ENCODE results near the gene DGKD.

DGKD gene

DNA sequence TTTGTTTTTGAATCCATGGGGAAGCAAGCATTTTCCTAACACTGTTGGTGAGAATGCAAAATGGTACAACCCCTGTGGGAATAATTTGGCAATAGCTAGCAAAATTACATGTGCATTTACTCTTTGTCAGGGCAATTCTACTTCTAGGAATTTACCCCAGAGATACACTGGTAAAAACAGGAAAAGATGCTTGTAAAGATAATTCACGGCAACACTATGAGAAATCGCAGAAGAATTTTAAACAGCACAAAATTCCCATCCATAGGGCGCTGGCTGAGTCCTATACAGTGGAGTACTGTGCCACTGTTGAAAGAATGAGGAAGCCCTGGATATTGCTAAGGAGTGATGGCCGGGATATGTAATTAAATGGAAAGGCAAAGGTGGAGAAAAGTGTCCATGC, 75.8 kb downstream of the DGKD start:
- H3K4me3 ChIP-seq (IDR thresholded peaks at IDR 0.05; ENCODE audit: insufficient read depth, low read depth, low read length): no peak overlapping the region
- H3K79me2 ChIP-seq (ENCODE audit: insufficient read depth, low read depth): no peaks in the 10 kb centered on the region
- no peak overlapping the region for H3K9ac ChIP-seq
- H4K20me1 ChIP-seq (ENCODE audit: insufficient read depth): no peaks in the 10 kb centered on the region
- H3K4me1 ChIP-seq (ENCODE audit: low read depth, poor library complexity, severe bottlenecking): no peaks in the 10 kb centered on the region
- H3K4me2 ChIP-seq: no peak overlapping the region
- H3K36me3 ChIP-seq (ENCODE audit: insufficient read depth): no peaks in the 10 kb centered on the region
- H3K27me3 ChIP-seq (ENCODE audit: insufficient read depth, low read depth): no peaks in the 10 kb centered on the region
- no peak overlapping the region for H2AFZ ChIP-seq (ENCODE audit: low read depth)
- TF ChIP-seq, protein P1, sequence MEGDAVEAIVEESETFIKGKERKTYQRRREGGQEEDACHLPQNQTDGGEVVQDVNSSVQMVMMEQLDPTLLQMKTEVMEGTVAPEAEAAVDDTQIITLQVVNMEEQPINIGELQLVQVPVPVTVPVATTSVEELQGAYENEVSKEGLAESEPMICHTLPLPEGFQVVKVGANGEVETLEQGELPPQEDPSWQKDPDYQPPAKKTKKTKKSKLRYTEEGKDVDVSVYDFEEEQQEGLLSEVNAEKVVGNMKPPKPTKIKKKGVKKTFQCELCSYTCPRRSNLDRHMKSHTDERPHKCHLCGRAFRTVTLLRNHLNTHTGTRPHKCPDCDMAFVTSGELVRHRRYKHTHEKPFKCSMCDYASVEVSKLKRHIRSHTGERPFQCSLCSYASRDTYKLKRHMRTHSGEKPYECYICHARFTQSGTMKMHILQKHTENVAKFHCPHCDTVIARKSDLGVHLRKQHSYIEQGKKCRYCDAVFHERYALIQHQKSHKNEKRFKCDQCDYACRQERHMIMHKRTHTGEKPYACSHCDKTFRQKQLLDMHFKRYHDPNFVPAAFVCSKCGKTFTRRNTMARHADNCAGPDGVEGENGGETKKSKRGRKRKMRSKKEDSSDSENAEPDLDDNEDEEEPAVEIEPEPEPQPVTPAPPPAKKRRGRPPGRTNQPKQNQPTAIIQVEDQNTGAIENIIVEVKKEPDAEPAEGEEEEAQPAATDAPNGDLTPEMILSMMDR (conservative IDR thresholded peaks at IDR 0.05; ENCODE audit: low read depth, low read length): no peak
- no peak overlapping the region for H3K27ac ChIP-seq

DNA sequence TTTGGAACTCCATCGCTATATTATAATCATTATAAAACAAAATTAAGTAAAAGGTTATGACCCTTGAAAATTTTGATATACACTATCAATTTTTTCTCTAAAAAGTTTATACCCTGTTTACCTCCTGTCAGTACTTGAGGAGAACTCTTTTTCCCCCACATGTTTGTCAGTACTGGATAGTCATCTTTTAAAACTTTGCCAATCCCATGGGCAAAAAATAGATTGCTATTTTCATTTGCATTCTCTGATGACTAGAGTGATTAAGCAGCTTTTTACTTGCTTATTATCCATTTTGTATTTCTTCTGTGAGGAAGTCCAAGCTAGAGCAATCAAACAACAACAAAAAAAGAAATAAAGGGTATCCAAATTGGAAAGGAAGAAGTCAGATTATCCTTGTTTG, 76.4 kb downstream of the DGKD start:
- no peaks in the 10 kb centered on the region for H3K4me1 ChIP-seq (ENCODE audit: low read depth, poor library complexity, severe bottlenecking)
- no peak overlapping the region for H3K4me2 ChIP-seq
- TF ChIP-seq, protein P1 (conservative IDR thresholded peaks at IDR 0.05; ENCODE audit: low read depth, low read length): no peak
- no peaks in the 10 kb centered on the region for H4K20me1 ChIP-seq (ENCODE audit: insufficient read depth)
- H3K27ac ChIP-seq: no peak overlapping the region
- no peak overlapping the region for H3K4me3 ChIP-seq (IDR thresholded peaks at IDR 0.05; ENCODE audit: insufficient read depth, low read depth, low read length)
- no peak overlapping the region for H3K9ac ChIP-seq
- no peaks in the 10 kb centered on the region for H3K27me3 ChIP-seq (ENCODE audit: insufficient read depth, low read depth)
- H3K79me2 ChIP-seq (ENCODE audit: insufficient read depth, low read depth): no peaks in the 10 kb centered on the region
- H3K36me3 ChIP-seq (ENCODE audit: insufficient read depth): no peaks in the 10 kb centered on the region
- no peak overlapping the region for H2AFZ ChIP-seq (ENCODE audit: low read depth)

DNA sequence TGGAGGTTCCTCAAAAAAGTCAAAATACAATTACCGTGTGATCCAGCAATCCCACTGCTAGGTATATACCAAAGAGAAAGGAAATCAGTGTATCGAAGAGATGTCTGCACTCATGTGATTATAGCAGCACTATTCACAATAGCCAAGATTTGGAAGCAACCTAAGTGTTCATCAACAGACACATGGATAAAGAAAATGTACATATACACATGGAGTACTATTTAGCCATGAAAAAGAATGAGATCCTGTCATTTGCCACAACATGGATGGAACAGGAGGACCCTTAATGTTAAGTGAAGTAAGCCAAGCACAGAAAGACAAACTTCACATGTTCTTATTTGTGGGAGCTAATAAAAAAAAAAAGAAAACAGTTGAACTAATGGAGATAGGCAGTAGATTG, 78.7 kb downstream of the DGKD start:
- H3K27me3 ChIP-seq (ENCODE audit: insufficient read depth, low read depth): no peaks in the 10 kb centered on the region
- H3K27ac ChIP-seq: no peak overlapping the region
- TF ChIP-seq, protein P1 (conservative IDR thresholded peaks at IDR 0.05; ENCODE audit: low read depth, low read length): no peak
- H2AFZ ChIP-seq (ENCODE audit: low read depth): no peak overlapping the region
- no peaks in the 10 kb centered on the region for H3K36me3 ChIP-seq (ENCODE audit: insufficient read depth)
- H3K9ac ChIP-seq: no peak overlapping the region
- H3K79me2 ChIP-seq (ENCODE audit: insufficient read depth, low read depth): no peaks in the 10 kb centered on the region
- no peaks in the 10 kb centered on the region for H3K4me1 ChIP-seq (ENCODE audit: low read depth, poor library complexity, severe bottlenecking)
- H4K20me1 ChIP-seq (ENCODE audit: insufficient read depth): no peaks in the 10 kb centered on the region
- H3K4me3 ChIP-seq (IDR thresholded peaks at IDR 0.05; ENCODE audit: insufficient read depth, low read depth, low read length): no peak overlapping the region
- H3K4me2 ChIP-seq: no peak overlapping the region

DNA sequence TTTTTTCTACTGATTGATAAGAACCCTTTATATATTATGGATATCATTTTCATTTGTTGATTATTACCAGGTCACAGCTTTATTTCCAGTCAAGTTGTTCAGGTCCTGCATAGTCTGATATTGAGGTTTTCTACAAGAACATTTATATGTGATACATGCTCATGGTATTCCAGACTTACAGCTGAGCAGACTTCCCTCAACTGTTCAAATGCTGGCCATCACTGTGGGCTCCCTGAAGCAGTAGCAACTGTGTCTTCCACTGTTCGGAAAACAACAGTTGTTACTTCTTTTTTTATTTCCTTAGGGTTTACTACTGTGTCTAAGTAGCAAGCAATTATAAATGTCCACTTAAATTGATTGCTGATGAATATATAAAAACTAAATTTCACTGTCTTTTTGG, 79.5 kb downstream of the DGKD start:
- H3K4me2 ChIP-seq: no peak overlapping the region
- no peak overlapping the region for H3K27ac ChIP-seq
- no peak overlapping the region for H3K9ac ChIP-seq
- H2AFZ ChIP-seq (ENCODE audit: low read depth): no peak overlapping the region
- H3K4me3 ChIP-seq (IDR thresholded peaks at IDR 0.05; ENCODE audit: insufficient read depth, low read depth, low read length): no peak overlapping the region
- TF ChIP-seq, protein P1 (conservative IDR thresholded peaks at IDR 0.05; ENCODE audit: low read depth, low read length): no peak
- no peaks in the 10 kb centered on the region for H3K36me3 ChIP-seq (ENCODE audit: insufficient read depth)
- no peaks in the 10 kb centered on the region for H3K79me2 ChIP-seq (ENCODE audit: insufficient read depth, low read depth)
- H3K27me3 ChIP-seq (ENCODE audit: insufficient read depth, low read depth): no peaks in the 10 kb centered on the region
- no peaks in the 10 kb centered on the region for H3K4me1 ChIP-seq (ENCODE audit: low read depth, poor library complexity, severe bottlenecking)
- H4K20me1 ChIP-seq (ENCODE audit: insufficient read depth): no peaks in the 10 kb centered on the region

All from KMS-11 (cell line).